ENCODE results near the gene GSTM2.

GRCh38 chr1:109644670-109645069, 23.2 kb upstream of the GSTM2 start:
- TF ChIP-seq CTCF (IDR thresholded peaks at IDR 0.05) = no peak
- TF ChIP-seq POLR2A (IDR thresholded peaks at IDR 0.05) = no peak

Measured in testis (tissue), 2 donors.